ENCODE data around the gene OSMR.

DNA sequence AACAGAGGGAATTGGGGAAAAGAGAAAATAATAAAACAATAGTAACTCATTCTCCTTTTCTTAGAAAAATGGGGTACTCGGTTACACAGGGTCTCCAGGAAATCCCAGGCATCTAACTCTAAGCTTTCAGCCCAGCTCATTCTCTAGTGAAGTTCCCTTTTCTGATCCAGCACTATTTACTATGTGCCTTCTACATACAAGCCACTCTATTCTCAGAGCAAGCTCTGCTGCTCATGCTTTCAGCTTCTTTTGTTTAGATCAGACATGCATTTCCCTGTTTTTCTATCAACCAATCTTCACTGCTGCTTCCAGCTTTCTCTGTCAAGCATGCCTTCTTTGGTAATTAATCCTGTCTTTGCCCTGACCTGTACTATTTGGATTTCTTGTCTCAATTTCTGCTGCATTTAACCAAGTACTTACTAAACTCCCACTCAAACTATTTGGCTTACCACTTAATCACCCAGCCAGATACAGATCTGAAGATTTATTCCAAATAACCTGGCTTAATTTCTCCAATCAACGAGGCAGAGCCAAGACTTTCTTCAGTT, 25.3 kb downstream of the OSMR start:
- no peak for TF ChIP-seq CTCF (conservative IDR thresholded peaks at IDR 0.05; ENCODE audit: low read length)
- TF ChIP-seq EZH2phosphoT487 (IDR thresholded peaks at IDR 0.05; ENCODE audit: borderline replicate concordance), result no peak

All from Loucy (cell line).